Thyroid gland (tissue), 4 donors: ENCODE results near the gene RASGRP2. TPM values are rescaled to one million over a fixed set of nuclear protein-coding genes. Genes with fewer than 3 reads are reported as not detected.
A peak's percentile ranks its signal among the peaks of the same experiment; 100 is the strongest.

ENCODE experiments used
- DNase-seq, 2 donors: peaks; one replicate each; pipeline ENCODE4 v3.0.0-alpha.2; 2019
- H3K27ac ChIP-seq, 3 donors: fragments of 200-600 bp; sonication (generic); 1 replicate in 2 of 3; 2 replicates in 1 of 3; pipeline ENCODE4 v1.5.1; 2016 to 2019; ENCODE audit warnings: mild to moderate bottlenecking in 1 of 3, moderate library complexity in 1 of 3
- H3K27me3 ChIP-seq: fragments of 200-600 bp; sonication (generic); one replicate; pipeline ENCODE4 v1.5.1; 2019
- H3K36me3 ChIP-seq, 2 donors: fragments of 200-600 bp; sonication (generic); one replicate each; pipeline ENCODE4 v1.5.1; 2016 to 2019
- H3K4me1 ChIP-seq, 2 donors: fragments of 200-600 bp; sonication (generic); one replicate each; pipeline ENCODE4 v1.5.1; 2017 to 2019
- H3K4me3 ChIP-seq, 3 donors: fragments of 200-600 bp; sonication (generic); replicated peaks in 1 of 3; 1 replicate in 2 of 3; 2 replicates in 1 of 3; pipeline ENCODE4 v1.5.1; 2016; ENCODE audit warnings: mild to moderate bottlenecking in 1 of 3
- H3K9me3 ChIP-seq: fragments of 200-600 bp; sonication (generic); one replicate; pipeline ENCODE4 v1.5.1; 2017
- POLR2A ChIP-seq, 2 donors: fragments of 450-650 bp; IDR thresholded peaks; one replicate each; pipeline ENCODE4 v1.6.1; 2017; ENCODE audit warnings: antibody characterized with exemption in 2 of 2, mild to moderate bottlenecking in 2 of 2, moderate library complexity in 1 of 2
- WGBS, 2 donors: methylation state at CpG; one replicate each; pipeline ENCODE4 v1.1.5; 2017; 5-methylcytosine and 5-hydroxymethylcytosine counted together
- intact Hi-C: fragments of 100-400 bp; cut with DNase I; formaldehyde crosslinking; loops from one replicate; pipeline ENCODE4 v1.15.1; 2023
- total RNA-seq, 4 donors: library from RNA; depleted of rRNA; stranded (reverse); fragments of >200 nt; gene quantifications; one replicate each; pipeline ENCODE4 v1.2.3, GENCODE V29; 2016
- TF ChIP-seq, protein P1 (sequence below), 6 experiments: fragments of 200-600 bp in 3 of 6; fragments of 450-650 bp in 3 of 6; sonication (generic) in 3 of 6; IDR thresholded peaks; one replicate each; pipeline ENCODE4 v1.5.1; 2016 to 2019; ENCODE audit warnings: antibody characterized with exemption in 6 of 6, mild to moderate bottlenecking in 2 of 6, inconsistent platforms in 1 of 6, moderate library complexity in 1 of 6

Gene RASGRP2
- total RNA-seq, 4 donors from 2014 or later = 2.8 to 8.9 (median 6.6) TPM

DNA sequence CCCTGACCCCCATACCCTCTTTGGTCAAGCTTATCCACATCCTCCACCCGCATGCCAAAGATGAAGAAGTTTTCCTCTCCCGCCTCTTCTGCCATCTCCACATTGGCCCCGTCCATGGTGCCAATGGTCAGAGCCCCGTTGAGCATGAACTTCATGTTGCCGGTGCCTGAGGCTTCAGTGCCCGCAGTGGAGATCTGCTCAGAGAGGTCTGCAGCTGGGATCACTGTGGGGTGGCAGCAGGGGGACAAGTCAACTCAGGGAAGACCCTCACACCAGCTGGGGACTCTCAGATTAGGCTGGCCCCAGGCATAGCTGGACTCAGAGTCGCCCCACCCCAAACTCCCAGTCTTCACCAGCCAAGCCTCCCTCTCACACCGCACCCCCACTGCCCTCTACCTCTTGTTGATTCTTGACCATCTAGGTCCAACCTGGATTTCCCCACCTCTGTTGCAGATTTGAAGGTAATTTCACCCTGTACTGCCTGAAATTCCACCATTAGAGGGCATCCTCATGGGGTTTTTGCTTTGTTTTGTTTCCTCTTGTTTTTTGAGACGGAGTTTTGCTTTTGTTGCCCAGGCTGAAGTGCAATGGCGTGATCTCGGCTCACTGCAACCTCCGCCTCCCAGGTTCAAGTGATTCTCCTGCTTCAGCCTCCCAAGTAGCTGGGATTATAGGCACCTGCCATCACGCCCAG, 6.6 kb upstream of the RASGRP2 start:
- 90 to 95% methylated on average over 12 to 13 of the region's 13 CpGs for WGBS, 2 donors
- TF ChIP-seq, protein P1, sequence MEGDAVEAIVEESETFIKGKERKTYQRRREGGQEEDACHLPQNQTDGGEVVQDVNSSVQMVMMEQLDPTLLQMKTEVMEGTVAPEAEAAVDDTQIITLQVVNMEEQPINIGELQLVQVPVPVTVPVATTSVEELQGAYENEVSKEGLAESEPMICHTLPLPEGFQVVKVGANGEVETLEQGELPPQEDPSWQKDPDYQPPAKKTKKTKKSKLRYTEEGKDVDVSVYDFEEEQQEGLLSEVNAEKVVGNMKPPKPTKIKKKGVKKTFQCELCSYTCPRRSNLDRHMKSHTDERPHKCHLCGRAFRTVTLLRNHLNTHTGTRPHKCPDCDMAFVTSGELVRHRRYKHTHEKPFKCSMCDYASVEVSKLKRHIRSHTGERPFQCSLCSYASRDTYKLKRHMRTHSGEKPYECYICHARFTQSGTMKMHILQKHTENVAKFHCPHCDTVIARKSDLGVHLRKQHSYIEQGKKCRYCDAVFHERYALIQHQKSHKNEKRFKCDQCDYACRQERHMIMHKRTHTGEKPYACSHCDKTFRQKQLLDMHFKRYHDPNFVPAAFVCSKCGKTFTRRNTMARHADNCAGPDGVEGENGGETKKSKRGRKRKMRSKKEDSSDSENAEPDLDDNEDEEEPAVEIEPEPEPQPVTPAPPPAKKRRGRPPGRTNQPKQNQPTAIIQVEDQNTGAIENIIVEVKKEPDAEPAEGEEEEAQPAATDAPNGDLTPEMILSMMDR (IDR thresholded peaks at IDR 0.05) = no peak
- TF ChIP-seq POLR2A (IDR thresholded peaks at IDR 0.05) = no peak
- DNase-seq = no peak
- peaks cover 7 to 20% of the 10 kb centered on the region in 2 donors for H3K4me1 ChIP-seq
- no peak overlapping the region for H3K4me3 ChIP-seq
- H3K9me3 ChIP-seq = no peaks in the 10 kb centered on the region
- H3K36me3 ChIP-seq = no peaks in the 10 kb centered on the region
- no peak overlapping the region for H3K27ac ChIP-seq
- intact Hi-C loops = no loop called here
- peaks cover 6% of the 10 kb centered on the region for H3K27me3 ChIP-seq

DNA sequence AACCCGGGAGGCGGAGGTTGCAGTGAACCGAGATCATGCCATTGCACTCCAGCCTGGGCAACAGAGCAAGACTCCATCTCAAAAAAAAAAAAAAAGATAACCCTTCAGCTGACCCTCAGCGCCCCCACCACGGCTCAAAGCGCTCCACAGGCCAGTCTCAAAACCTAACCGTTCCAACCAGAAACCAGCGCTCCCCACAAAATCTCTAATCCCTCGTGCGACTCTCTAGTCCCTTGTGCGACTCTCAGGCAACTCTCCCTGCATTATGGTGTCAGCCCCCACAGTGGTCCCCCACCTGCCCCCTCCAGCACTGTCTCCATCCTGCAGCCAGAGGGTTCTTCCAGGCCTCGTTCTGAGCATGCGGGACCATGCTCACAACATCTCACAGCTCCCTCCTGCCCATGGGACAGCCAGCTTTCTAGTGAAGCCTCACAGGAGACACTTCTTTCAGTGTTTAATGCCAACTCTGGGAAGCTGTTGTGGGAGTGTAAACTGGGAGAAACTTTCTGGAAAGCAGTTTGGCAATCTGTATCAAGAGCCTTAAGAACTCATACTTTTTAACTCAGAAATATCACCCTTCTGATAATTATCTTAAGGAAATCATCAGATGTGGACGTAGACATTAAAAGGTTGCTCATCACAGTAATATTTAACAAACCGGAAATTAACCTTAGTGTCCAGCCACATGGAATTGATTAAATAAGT, 4.2 kb upstream of the RASGRP2 start:
- DNase-seq = no peak
- 88% methylated on average over 15 of the region's 15 CpGs for WGBS, 2 donors

DNA sequence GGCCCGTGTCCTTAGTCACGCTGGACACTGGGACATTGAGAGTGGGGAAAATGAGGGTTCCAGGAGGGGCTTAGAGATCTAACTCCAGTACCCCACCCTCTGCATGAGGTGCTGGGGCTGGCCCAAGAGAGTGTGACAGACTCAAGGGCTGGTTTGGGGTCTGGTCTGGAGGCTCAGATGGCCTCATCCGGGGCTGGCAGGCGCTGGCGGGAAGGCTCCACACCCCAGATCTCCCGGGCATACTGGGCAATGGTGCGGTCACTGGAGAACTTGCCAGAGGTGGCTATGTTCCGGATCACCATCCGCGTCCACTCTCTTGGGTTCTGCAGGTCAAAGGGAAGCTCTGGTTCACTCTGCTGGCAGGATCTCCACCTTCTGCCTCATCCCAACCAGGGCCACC, 2.5 kb upstream of the RASGRP2 start:
- no peak for TF ChIP-seq POLR2A (IDR thresholded peaks at IDR 0.05)
- TF ChIP-seq, protein P1 (IDR thresholded peaks at IDR 0.05) = no peak
- Histone ChIP-seq H3K36me3 (no peaks in the 10 kb centered on the region), H3K27ac (peak overlapping the region; percentile 30 to 72 (median 63)), H3K4me3 (peak overlapping the region in 1 of 3 donors; percentile 6), H3K9me3 (no peaks in the 10 kb centered on the region), H3K27me3 (peaks cover 27% of the 10 kb centered on the region), H3K4me1 (peaks cover 32 to 54% of the 10 kb centered on the region in 2 donors)
- 71 to 81% methylated on average over 5 to 9 of the region's 10 CpGs for WGBS, 2 donors
- DNase-seq = peak in 1 of 2 donors; percentile 32
- intact Hi-C loops = no loop called here

More for the DNA sequence above, 4.2 kb upstream of the RASGRP2 start:
- intact Hi-C loops = no loop called here
- Histone ChIP-seq H3K4me1 (peaks cover 22 to 42% of the 10 kb centered on the region in 2 donors), H3K4me3 (no peak overlapping the region), H3K27me3 (peaks cover 21% of the 10 kb centered on the region), H3K27ac (no peak overlapping the region), H3K36me3 (no peaks in the 10 kb centered on the region), H3K9me3 (no peaks in the 10 kb centered on the region)
- no peak for TF ChIP-seq POLR2A (IDR thresholded peaks at IDR 0.05)
- TF ChIP-seq, protein P1 (IDR thresholded peaks at IDR 0.05) = no peak

DNA sequence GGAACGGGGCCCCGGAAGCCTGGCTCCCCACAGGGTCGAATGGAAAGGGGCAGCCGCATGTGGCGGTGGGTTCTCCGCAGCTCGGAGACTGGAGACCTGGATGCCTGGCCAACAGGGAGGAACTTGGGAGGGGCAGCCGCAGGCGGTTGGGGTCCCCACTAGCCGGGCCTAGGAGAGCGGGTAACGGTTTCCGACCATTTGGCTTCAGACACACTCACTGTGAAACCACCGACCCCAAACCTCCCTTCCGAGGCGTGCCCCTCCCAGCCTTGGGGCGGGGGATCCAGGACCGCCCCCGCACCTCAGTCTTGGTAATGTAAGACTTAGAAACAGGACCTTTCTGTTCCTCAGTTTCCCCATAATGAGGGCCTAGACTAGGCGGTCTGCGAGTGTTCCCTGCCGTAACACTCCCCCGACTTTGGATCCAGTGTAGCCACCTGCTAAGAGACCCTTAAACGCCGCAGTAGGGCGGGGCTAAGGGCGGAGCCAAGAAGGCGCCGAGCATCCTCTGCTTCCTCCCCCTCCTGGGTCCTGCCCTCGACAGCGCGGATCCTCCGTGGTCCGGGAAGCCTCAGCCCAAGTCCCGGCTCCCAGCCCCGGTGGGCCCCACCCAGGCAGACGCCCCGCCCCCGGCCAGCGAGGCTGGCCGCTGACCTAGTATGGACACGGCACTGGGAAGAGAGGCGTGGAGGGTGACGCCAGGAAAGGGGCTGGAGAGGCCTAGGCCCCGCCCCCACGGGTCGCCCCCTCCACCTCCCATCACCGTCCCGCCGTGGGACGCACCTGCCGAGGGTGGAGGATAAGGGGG, 1.8 kb upstream of the RASGRP2 start:
- TF ChIP-seq, protein P1 (IDR thresholded peaks at IDR 0.05) = no peak
- TF ChIP-seq POLR2A (IDR thresholded peaks at IDR 0.05) = no peak
- peak overlapping the region in 1 of 3 donors; percentile 40 for H3K4me3 ChIP-seq
- WGBS, 2 donors = 6 to 9% methylated on average over 21 to 37 of the region's 52 CpGs
- no peaks in the 10 kb centered on the region for H3K36me3 ChIP-seq
- peak overlapping the region; percentile 30 to 83 (median 72) for H3K27ac ChIP-seq
- intact Hi-C loops = no loop called here
- peak; percentile 41 to 51 for DNase-seq
- H3K4me1 ChIP-seq = peaks cover 32 to 54% of the 10 kb centered on the region in 2 donors
- no peaks in the 10 kb centered on the region for H3K9me3 ChIP-seq
- peaks cover 27% of the 10 kb centered on the region for H3K27me3 ChIP-seq
